Measurements from ENCODE around the gene KIFC1.

Gene KIFC1

DNA sequence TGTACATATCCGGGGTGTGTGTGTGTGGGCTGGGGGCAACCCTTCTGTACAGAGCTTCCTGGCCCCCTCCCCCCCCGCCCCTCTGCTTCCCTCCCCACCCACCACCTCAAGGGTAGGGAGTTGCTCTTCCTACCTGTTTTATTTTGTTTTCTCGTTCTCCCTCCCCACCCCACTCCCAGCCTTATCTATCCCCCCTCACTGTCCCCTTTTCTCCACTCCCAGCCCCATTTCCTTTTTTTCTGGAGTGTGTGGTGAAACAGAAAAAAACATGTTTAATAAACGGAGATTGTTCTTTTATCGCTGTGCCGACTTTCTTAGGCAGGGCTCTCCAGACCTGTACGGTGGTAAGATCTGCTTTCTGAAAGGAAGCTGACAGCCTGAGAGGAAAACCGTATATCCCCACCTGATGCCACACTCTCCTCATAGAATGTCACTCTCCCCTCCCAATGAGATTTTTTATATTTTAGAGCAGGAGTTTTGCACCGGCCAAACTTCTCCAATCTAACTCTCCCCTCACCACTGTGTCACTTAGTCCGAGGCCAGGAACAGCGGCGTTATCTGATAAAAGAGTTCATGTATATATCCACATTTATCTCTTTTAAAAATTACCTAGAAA, 61.9 kb downstream of the KIFC1 start:
- H3K27ac ChIP-seq = peak overlapping the region; percentile 87
- no peak for TF ChIP-seq ZFX (IDR thresholded peaks at IDR 0.05)
- TF ChIP-seq, protein P1, sequence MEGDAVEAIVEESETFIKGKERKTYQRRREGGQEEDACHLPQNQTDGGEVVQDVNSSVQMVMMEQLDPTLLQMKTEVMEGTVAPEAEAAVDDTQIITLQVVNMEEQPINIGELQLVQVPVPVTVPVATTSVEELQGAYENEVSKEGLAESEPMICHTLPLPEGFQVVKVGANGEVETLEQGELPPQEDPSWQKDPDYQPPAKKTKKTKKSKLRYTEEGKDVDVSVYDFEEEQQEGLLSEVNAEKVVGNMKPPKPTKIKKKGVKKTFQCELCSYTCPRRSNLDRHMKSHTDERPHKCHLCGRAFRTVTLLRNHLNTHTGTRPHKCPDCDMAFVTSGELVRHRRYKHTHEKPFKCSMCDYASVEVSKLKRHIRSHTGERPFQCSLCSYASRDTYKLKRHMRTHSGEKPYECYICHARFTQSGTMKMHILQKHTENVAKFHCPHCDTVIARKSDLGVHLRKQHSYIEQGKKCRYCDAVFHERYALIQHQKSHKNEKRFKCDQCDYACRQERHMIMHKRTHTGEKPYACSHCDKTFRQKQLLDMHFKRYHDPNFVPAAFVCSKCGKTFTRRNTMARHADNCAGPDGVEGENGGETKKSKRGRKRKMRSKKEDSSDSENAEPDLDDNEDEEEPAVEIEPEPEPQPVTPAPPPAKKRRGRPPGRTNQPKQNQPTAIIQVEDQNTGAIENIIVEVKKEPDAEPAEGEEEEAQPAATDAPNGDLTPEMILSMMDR (conservative IDR thresholded peaks at IDR 0.05) = no peak

DNA sequence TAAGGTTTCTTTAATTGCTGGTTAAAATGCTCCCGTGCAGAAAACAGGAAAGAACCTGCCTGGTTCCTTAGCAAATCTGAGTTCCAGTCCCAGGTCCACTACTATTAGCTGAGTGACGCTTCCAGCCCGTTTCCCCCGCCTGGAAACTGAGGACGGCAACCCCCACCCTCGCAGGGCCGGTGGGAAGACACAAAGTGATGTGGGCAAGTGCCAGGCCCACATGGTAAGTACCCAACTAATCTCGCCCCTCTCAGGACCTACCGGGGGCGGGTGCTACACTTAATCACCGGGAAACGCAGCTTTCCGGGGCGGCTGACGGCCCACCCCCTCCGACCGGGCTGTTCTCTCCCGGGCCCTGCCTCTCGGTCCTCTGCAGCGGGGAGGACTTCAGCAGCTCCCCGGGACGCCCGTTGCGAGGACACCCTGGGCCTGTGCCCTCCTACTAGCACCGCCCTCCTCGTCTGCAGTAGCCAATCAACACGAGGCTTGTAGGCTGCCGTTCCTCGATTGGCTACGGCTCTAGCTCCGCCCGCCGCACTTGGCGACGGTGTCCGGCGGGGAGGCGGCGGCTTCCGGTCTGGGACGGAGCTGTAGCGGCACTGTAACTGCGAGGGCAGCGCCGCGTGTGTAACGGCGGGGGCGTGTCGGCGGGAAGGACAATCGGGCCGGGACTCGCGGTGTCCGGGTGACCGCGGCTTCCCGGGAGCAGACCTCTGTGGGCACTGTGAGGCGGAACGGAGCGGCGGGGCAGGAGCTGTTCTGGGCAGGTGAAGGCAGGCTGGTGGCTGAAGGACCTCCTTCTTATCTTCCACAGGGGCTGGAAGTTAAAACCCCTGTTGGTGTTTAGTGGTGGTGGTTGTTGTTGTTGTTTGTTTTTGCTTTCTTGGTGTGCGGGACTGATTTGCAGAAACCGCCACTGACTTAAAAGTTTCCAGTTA, 62.7 kb downstream of the KIFC1 start, which contains the start of gene ZBTB9:
TSS of gene ZBTB9 (plus strand) at position 568 of the 938 bp plus-strand sequence. CDS start 525 bp downstream, outside the sequence.
- peak within 1 kb of the TSS; percentile 87 for H3K27ac ChIP-seq
- peak; percentile 51 for TF ChIP-seq ZFX (IDR thresholded peaks at IDR 0.05)
- TF ChIP-seq, protein P1 (conservative IDR thresholded peaks at IDR 0.05) = no peak

DNA sequence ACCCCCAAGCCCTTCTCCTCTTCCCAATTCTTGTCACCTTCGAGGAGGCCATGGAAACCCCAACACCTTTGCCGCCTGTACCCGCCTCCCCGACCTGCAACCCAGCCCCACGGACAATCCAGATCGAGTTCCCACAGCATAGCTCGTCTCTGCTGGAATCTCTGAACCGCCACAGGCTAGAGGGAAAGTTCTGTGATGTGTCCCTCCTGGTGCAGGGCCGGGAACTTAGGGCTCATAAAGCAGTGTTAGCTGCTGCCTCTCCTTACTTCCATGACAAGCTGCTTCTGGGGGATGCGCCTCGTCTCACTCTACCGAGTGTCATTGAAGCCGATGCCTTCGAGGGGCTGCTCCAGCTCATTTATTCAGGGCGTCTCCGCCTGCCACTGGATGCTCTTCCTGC, 63.4 kb downstream of the KIFC1 start:
- TF ChIP-seq, protein P1 (conservative IDR thresholded peaks at IDR 0.05) = no peak
- TF ChIP-seq ZFX (IDR thresholded peaks at IDR 0.05) = no peak
- H3K27ac ChIP-seq = peak overlapping the region; percentile 87

DNA sequence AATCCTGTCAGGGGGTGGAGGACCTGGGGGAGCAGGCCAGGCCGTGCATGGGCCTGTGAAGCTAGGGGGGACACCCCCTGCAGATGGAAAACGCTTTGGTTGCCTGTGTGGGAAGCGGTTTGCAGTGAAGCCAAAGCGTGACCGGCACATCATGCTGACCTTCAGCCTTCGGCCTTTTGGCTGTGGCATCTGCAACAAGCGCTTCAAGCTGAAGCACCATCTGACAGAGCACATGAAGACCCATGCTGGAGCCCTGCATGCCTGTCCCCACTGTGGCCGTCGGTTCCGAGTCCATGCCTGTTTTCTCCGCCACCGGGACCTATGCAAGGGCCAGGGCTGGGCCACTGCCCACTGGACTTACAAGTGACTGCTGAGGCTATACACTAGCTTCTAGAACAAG, 64.5 kb downstream of the KIFC1 start:
- TF ChIP-seq, protein P1 (conservative IDR thresholded peaks at IDR 0.05) = no peak
- no peak overlapping the region for H3K27ac ChIP-seq

DNA sequence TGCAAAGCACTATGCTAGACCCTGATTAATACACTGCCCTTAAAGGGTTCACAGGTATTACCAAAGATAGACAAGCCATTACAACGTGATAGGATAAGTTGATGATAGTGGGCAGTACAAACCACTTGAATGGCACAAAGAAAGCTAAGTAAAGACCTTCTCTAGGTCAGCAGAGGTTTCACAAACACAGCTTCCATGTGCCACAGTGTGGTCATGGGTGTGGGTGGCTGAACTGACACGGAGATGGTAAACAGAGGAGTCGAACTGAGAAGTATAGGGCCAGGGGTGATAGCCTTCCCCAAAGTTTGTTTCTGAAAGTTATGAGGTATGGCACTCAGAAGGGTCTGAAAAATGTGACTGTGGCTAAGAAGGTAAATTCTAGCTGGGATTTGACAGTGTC, 67.1 kb downstream of the KIFC1 start:
- TF ChIP-seq, protein P1 (conservative IDR thresholded peaks at IDR 0.05) = no peak
- TF ChIP-seq ZFX (IDR thresholded peaks at IDR 0.05) = no peak
- H3K27ac ChIP-seq = no peak overlapping the region

- TF ChIP-seq, protein P1 (conservative IDR thresholded peaks at IDR 0.05) = no peak
- no peak for TF ChIP-seq ZFX (IDR thresholded peaks at IDR 0.05)
- H3K27ac ChIP-seq = no peak overlapping the region
Measured at GRCh38 chr6:33459226-33459625, 67.6 kb downstream of the KIFC1 start.
